GM21576 (cell line): ENCODE data around the gene GLB1L3.
"Not testable (repeated sequence)": the region's sequence is repeated elsewhere in the genome, so short reads cannot be mapped to it uniquely, and the experiment has no call there.

Experiments used
- ATAC-seq: cut with Tn5 transposase; IDR thresholded peaks from one replicate; pipeline ENCODE4 v1.9.1; 2021; ENCODE audit warnings: mild to moderate bottlenecking, moderate library complexity; ENCODE audit not compliant: unreplicated experiment

Gene GLB1L3

GRCh38 chr11:134294664-134295063 is 18.5 kb downstream of the GLB1L3 start:
- no peak for ATAC-seq

GRCh38 chr11:134312223-134312622 is 36.0 kb downstream of the GLB1L3 start:
- no peak for ATAC-seq

GRCh38 chr11:134312807-134313206 is 36.6 kb downstream of the GLB1L3 start:
- no peak for ATAC-seq

GRCh38 chr11:134313379-134313778 is 37.2 kb downstream of the GLB1L3 start:
- no peak for ATAC-seq

- ATAC-seq = no peak
These were observed 37.8 kb downstream of the GLB1L3 start for GRCh38 chr11:134313821-134314607.

GRCh38 chr11:134317103-134317502 is 40.9 kb downstream of the GLB1L3 start:
- ATAC-seq = no peak

GRCh38 chr11:134321373-134321772 is 45.2 kb downstream of the GLB1L3 start:
- not testable (repeated sequence) for ATAC-seq

GRCh38 chr11:134322553-134322952 is 46.4 kb downstream of the GLB1L3 start:
- no peak for ATAC-seq

- ATAC-seq = no peak
These were observed 52.3 kb downstream of the GLB1L3 start for GRCh38 chr11:134328433-134328832.

- ATAC-seq = no peak
These were observed 54.6 kb downstream of the GLB1L3 start for GRCh38 chr11:134330611-134331353.

- peak; percentile 88 for ATAC-seq
These were observed 55.4 kb downstream of the GLB1L3 start, which contains the start of gene GLB1L2 for GRCh38 chr11:134331354-134332188. Gene GLB1L2 (plus strand): TSS chr11:134331988. CDS start chr11:134332062, 74 bp downstream.

GRCh38 chr11:134332189-134332631 is 56.0 kb downstream of the GLB1L3 start:
- ATAC-seq = peak; percentile 22

GRCh38 chr11:134332782-134333181 is 56.6 kb downstream of the GLB1L3 start:
- no peak for ATAC-seq

GRCh38 chr11:134333312-134333711 is 57.1 kb downstream of the GLB1L3 start:
- ATAC-seq = no peak

- no peak for ATAC-seq
These were observed 57.8 kb downstream of the GLB1L3 start for GRCh38 chr11:134333946-134334345.

- ATAC-seq = no peak
These were observed 58.8 kb downstream of the GLB1L3 start for GRCh38 chr11:134334796-134335571.

GRCh38 chr11:134337051-134337450 is 60.9 kb downstream of the GLB1L3 start:
- no peak for ATAC-seq

GRCh38 chr11:134338068-134338467 is 61.9 kb downstream of the GLB1L3 start:
- ATAC-seq = no peak

GRCh38 chr11:134338654-134339053 is 62.5 kb downstream of the GLB1L3 start:
- ATAC-seq = no peak

GRCh38 chr11:134339756-134340155 is 63.6 kb downstream of the GLB1L3 start:
- no peak for ATAC-seq
